ENCODE data around the gene PTPRN2. TPM values are rescaled to one million over a fixed set of nuclear protein-coding genes. Genes with fewer than 3 reads are reported as not detected.
"Not testable (repeated sequence)": the region's sequence is repeated elsewhere in the genome, so short reads cannot be mapped to it uniquely, and the experiment has no call there.

The PTPRN2 gene
- total RNA-seq, 1 donor from 2014 or later = 0.41 TPM

DNA sequence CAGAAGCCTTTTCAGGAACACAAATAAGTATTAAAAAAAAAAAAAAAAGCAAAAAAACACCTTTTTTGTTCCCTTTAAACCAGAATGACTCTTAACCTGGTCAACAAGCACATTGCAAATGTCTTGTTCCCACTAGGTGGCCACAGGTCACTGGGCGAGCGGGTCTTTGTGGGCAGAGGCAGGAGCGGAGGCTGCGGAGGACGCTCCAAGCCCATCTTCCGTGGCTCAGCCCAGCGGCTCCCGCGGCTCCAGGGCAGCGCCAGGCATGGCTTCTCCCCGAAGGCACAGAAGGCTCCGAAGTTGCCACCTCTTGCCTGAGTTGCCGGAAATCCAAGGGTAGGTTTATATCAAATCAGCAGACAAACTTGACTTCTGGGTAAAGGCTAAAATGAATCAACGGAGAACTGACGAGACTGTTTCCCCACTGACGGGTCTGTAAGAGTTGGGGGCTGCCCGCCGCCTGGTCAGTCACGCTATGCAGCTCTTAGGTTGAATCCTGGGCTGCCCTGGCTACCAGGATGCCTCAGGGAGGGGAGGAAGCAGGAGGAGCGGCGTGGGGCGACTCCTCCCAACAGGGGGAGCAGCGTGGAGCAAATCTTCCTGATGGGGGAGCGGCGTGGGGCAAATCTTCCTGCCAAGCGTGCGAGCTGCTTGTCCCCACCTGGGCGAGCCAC, 144.5 kb downstream of the PTPRN2 start:
- H3K9me3 Mint-ChIP-seq = peaks cover 15% of the 10 kb centered on the region
- H3K27ac Mint-ChIP-seq = no peak overlapping the region
- no peaks in the 10 kb centered on the region for H3K27me3 Mint-ChIP-seq (ENCODE audit: insufficient read depth)
- H3K36me3 Mint-ChIP-seq (ENCODE audit: low read depth) = no peaks in the 10 kb centered on the region
- no peak for DNase-seq (ENCODE audit: low spot score)
- H3K4me3 Mint-ChIP-seq = no peak overlapping the region
- H3K4me1 Mint-ChIP-seq (ENCODE audit: low read depth) = no peaks in the 10 kb centered on the region
- intact Hi-C loops (cut with micrococcal nuclease) = no loop called here

DNA sequence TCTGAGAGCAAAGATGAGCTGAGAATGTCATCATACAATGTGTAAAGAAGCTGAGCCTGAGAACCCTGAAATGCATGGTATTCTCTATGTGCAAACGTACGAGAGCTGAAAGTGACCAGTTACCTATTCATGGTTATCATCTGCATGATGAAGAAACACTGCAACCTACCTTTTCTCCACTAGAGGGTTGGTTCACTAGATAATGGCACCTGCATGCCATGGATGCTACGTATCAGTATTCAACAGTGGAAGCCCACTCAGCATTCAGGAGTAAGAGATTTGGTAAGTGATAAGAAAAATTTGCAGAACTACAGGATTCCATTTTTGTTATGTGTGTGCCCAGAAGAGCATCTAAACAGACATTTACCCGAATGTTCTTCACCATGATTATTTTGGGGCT, 145.4 kb downstream of the PTPRN2 start:
- peaks cover 15% of the 10 kb centered on the region for H3K9me3 Mint-ChIP-seq
- no peak overlapping the region for H3K27ac Mint-ChIP-seq
- H3K27me3 Mint-ChIP-seq (ENCODE audit: insufficient read depth) = no peaks in the 10 kb centered on the region
- intact Hi-C loops (cut with micrococcal nuclease) = no loop called here
- H3K4me1 Mint-ChIP-seq (ENCODE audit: low read depth) = no peaks in the 10 kb centered on the region
- no peak for DNase-seq (ENCODE audit: low spot score)
- no peak overlapping the region for H3K4me3 Mint-ChIP-seq
- no peaks in the 10 kb centered on the region for H3K36me3 Mint-ChIP-seq (ENCODE audit: low read depth)

DNA sequence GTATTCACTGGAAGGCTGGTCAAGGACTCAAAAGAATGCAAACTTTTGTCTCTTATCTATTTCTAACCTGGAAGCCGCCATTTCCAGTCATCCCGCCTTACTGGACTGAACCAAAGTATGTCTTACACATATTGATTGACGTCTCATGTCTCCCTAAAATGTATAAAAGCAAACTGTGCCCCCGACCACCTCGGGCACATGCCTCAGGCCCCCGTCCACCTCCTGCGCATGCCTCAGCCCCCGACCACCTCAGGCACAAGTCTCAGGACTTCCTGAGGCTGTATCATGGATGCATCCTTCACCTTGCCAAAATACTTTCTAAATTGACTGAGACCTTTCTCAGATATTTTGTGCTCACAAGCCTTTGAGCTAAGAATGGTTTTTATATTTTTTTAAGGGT, 148.6 kb downstream of the PTPRN2 start:
- H3K4me3 Mint-ChIP-seq = no peak overlapping the region
- H3K9me3 Mint-ChIP-seq = peaks cover 15% of the 10 kb centered on the region
- peaks cover 2% of the 10 kb centered on the region for H3K27me3 Mint-ChIP-seq (ENCODE audit: insufficient read depth)
- no peak overlapping the region for H3K27ac Mint-ChIP-seq
- no peaks in the 10 kb centered on the region for H3K4me1 Mint-ChIP-seq (ENCODE audit: low read depth)
- H3K36me3 Mint-ChIP-seq (ENCODE audit: low read depth) = no peaks in the 10 kb centered on the region
- intact Hi-C loops (cut with micrococcal nuclease) = no loop called here
- DNase-seq (ENCODE audit: low spot score) = no peak

DNA sequence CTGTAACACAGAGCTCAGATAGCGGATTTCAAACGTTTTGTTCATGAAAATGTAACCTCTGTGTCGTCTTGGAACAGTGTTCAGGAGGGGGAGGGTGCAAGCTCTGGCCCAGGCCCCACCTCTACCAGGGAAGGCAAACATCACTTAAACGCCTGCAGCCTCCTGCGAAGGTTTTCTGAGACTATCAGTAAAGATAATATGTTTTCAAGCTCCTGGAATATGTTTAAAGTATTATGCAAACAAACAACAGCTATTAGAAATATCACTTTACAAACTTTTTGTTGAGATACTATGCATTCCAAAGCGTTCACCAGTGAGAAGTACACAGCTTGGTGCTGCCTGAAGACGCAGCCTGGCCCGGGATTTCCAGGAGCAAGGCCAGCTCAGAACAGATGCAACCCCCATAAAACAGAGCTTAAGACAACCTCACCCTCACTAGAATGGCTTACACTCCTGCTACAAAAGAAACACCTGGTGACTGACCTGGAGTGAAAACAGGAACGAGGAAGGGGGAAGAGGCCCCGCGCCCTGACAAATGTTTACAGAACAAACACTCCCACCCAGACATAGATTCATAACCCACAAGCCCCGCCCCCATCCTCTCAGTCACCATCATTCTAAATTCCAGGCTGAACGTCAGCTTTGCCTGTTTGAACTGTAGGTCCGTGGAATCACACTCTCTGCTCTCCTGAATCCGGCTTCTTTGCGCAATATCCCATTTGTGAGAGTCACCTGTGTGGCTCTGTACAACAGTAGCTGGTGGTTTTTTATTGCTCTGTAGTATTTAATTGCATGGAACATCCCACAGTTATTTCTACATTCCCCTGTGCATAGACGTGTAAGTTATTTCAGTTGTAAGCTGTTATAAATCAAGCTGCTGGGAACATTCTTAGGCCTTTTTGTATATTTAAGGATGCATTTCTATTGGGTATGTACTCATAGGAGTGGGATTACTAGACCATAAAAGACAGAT, 155.0 kb downstream of the PTPRN2 start:
- H3K27ac Mint-ChIP-seq = no peak overlapping the region
- H3K27me3 Mint-ChIP-seq (ENCODE audit: insufficient read depth) = peaks cover 2% of the 10 kb centered on the region
- no peak overlapping the region for H3K4me3 Mint-ChIP-seq
- no peaks in the 10 kb centered on the region for H3K9me3 Mint-ChIP-seq
- intact Hi-C loops (cut with micrococcal nuclease) = no loop called here
- H3K36me3 Mint-ChIP-seq (ENCODE audit: low read depth) = no peaks in the 10 kb centered on the region
- DNase-seq (ENCODE audit: low spot score) = no peak
- H3K4me1 Mint-ChIP-seq (ENCODE audit: low read depth) = peaks cover 5% of the 10 kb centered on the region

DNA sequence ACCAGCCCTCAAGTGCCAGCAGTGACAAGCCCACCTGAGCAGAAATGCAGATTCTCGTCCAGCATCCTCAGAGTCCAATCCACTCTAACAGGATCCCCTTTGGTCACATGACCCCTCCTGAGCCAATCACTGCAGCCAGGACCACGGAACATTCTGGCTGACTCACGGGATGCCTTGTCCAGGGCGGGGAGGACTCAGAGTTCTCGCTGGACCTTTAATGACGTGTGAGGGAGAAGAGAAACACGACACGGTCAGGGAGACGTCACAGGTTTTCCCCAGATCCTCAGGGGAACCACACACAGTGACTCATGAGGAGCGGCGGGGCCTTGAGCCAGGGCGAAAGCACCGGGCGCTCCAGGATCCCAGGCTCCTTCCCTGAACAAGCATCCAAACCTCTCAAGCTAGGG, 155.7 kb downstream of the PTPRN2 start:
- Mint-ChIP-seq H3K9me3 (no peaks in the 10 kb centered on the region), H3K4me3 (no peak overlapping the region), H3K36me3 (ENCODE audit: low read depth) (no peaks in the 10 kb centered on the region), H3K4me1 (ENCODE audit: low read depth) (peaks cover 5% of the 10 kb centered on the region), H3K27me3 (ENCODE audit: insufficient read depth) (peaks cover 2% of the 10 kb centered on the region), H3K27ac (no peak overlapping the region)
- intact Hi-C loops (cut with micrococcal nuclease) = no loop called here
- no peak for DNase-seq (ENCODE audit: low spot score)

DNA sequence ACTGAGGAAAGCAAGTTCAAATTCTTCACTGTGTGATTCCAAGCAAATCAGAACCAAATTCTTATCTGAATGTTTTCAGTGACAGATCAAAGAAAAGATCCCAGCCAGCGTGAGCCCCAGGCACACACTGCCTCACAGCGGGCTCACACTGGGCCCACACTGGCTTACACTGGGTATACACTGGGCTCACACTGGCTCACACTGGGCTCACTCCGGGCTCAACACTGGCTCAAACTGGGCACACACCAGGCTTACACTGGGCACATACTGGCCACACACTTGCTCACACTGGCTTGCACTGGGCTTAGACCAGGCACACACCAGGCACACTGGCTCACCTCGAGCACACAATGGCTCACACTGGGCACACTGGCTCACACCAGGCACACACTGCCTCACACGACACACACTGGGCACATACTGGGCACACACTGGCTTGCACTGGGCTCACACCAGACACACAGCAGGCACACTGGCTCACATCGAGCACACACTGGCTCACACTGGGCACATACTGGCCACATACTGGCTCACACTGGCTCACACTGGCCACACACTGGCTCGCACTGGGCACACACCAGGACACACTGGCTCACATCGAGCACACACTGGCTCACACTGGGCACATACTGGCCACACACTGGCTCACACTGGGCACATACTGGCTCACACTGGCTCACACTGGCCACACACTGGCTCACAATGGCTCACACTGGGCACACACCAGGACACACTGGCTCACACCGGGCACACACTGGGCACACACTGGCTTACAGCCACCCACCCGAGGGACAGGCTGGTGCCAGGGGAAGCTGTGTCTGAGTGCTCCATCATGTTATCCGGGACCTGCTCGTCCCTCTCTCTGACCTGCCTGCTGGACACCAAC, 156.3 kb downstream of the PTPRN2 start:
- H3K4me3 Mint-ChIP-seq = no peak overlapping the region
- H3K9me3 Mint-ChIP-seq = no peaks in the 10 kb centered on the region
- intact Hi-C loops (cut with micrococcal nuclease) = no loop called here
- peaks cover 5% of the 10 kb centered on the region for H3K4me1 Mint-ChIP-seq (ENCODE audit: low read depth)
- DNase-seq (ENCODE audit: low spot score) = no peak
- H3K36me3 Mint-ChIP-seq (ENCODE audit: low read depth) = no peaks in the 10 kb centered on the region
- H3K27me3 Mint-ChIP-seq (ENCODE audit: insufficient read depth) = peaks cover 2% of the 10 kb centered on the region
- H3K27ac Mint-ChIP-seq = no peak overlapping the region

DNA sequence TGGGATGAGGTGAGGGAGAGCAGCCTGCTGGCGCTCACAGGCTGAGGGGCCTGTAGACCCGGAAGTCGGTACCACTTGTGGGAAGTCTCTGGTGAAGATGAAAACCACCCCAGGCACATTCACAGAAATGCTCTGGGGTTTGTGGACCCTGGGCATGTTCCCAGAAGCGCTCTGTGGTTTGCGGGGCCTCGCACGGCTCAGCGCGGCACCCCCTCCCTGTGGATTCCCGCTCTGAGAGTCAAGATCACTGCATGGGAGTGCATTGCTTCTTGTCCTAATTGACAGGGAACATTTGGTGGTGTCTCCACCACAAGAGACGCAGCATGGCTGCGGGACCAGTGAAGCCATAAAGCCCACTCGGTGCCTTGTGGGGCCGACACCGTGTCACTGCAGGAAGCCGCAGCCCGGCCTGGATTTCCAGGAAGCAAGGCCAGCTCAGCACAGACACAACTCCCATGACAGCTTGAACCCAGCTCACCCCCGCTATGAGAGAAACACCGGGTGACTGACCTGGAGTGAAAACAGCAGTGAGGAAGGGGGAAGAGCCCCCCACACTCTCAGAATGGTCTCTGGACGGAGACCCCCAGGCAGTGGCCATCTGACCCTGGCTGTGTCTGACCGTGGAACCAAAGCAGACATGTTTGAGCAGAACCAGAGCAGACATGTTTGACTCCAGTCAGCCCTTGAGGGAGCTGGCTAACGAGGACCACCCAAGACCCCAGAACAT, 157.2 kb downstream of the PTPRN2 start:
- Mint-ChIP-seq H3K4me3 (no peak overlapping the region), H3K9me3 (no peaks in the 10 kb centered on the region), H3K27me3 (ENCODE audit: insufficient read depth) (peaks cover 2% of the 10 kb centered on the region), H3K27ac (no peak overlapping the region), H3K4me1 (ENCODE audit: low read depth) (peaks cover 5% of the 10 kb centered on the region), H3K36me3 (ENCODE audit: low read depth) (no peaks in the 10 kb centered on the region)
- no peak for DNase-seq (ENCODE audit: low spot score)
- intact Hi-C loops (cut with micrococcal nuclease) = no loop called here

DNA sequence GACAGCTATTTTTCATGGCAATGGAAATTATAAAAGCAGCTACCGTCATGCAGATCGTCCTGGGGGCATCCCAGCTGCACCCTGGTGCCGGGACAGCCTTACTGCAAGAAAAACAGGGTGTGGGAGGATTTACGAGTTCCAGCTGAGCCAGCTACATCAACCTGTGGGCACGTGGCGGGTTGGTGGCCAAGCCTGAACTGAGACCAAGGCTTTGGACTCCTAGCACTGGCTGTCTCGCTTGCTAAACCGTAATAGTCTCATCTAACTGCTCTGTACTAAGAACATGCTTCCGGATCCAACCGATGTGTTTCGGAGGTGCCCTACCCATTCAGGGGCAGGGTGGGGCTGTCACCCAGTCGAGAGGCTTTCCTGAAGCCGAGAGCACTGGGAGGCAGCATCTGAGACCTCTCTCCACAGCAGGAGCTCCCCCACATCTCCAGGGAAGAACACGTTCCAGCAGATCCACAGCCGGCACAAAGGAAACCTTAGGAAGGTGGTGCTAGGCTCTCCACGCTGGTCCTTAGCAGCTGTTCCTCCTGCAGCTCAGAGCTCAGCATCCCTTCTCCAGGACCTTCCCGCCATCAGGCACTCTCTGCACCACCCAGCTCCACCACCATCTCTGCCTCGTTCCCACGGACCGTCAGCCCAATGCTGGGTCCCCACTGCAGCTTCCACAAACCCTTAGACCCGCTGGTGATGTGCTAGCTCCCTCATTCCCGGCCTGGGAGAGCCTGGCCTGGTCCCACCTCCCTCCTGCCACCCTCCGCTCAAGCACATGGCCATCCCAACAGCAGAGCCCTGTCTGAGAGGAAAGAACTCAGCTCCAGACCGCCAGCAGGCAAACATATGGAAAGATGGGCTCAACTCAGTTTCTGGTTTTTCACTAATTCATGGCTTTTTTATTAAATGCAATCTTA, 158.5 kb downstream of the PTPRN2 start:
- Mint-ChIP-seq H3K9me3 (no peaks in the 10 kb centered on the region), H3K4me3 (no peak overlapping the region), H3K27me3 (ENCODE audit: insufficient read depth) (no peaks in the 10 kb centered on the region), H3K36me3 (ENCODE audit: low read depth) (no peaks in the 10 kb centered on the region), H3K27ac (no peak overlapping the region), H3K4me1 (ENCODE audit: low read depth) (peaks cover 5% of the 10 kb centered on the region)
- no peak for DNase-seq (ENCODE audit: low spot score)
- intact Hi-C loops (cut with micrococcal nuclease) = no loop called here

DNA sequence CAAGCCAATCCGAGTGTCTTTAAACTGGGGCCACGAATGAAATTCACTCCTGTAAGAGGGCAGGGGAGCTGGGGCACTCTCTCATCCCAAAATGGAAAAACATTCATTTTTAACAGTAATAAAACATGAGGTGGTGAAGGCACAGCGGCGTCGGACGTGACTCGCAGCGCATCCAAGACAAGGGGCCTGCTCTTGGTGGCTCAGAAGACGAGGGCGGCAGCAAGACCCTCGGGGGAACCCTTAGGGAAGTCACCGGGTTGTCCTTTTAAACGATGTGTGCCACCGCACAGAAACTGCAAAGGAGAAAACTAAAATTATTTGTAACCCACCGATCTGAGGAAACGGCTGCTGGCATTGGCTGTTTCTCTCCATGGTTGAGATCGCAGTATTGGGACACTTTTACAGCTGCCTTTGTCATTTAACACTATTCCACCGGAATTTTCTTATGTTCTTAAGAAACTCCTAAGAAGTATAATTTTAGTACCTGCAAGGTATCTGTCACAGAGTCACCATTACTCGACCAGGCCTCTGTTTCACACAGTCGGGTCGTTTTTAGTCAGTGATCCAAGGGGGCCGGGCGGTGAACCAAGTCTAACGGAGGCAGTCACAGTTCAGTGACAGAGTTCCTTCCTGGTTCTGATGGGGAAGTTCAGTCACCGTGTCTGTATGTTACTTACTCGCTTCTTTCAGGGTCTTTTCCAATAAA, 159.3 kb downstream of the PTPRN2 start:
- H3K4me1 Mint-ChIP-seq (ENCODE audit: low read depth) = peaks cover 5% of the 10 kb centered on the region
- H3K9me3 Mint-ChIP-seq = no peaks in the 10 kb centered on the region
- no peaks in the 10 kb centered on the region for H3K36me3 Mint-ChIP-seq (ENCODE audit: low read depth)
- no peak overlapping the region for H3K4me3 Mint-ChIP-seq
- intact Hi-C loops (cut with micrococcal nuclease) = no loop called here
- no peak overlapping the region for H3K27ac Mint-ChIP-seq
- DNase-seq (ENCODE audit: low spot score) = no peak
- H3K27me3 Mint-ChIP-seq (ENCODE audit: insufficient read depth) = no peaks in the 10 kb centered on the region

DNA sequence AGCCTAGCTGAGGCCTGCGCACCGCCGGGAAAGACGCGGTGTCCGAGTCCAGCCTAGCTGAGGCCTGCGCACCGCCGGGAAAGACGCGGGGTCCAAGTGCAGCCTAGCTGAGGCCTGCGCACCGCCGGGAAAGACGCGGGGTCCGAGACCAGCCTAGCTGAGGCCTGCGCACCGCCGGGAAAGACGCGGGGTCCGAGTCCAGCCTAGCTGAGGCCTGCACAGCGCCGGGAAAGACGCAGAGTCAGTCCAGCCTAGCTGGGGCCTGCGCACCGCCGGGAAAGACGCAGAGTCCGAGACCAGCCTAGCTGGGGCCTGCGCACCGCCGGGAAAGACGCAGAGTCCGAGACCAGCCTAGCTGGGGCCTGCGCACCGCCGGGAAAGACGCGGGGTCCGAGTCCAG, 161.9 kb downstream of the PTPRN2 start:
- H3K27me3 Mint-ChIP-seq (ENCODE audit: insufficient read depth); H3K9me3 Mint-ChIP-seq; H3K36me3 Mint-ChIP-seq (ENCODE audit: low read depth); intact Hi-C loops (cut with micrococcal nuclease); H3K4me3 Mint-ChIP-seq; H3K27ac Mint-ChIP-seq; DNase-seq (ENCODE audit: low spot score); H3K4me1 Mint-ChIP-seq (ENCODE audit: low read depth): not testable (repeated sequence)

DNA sequence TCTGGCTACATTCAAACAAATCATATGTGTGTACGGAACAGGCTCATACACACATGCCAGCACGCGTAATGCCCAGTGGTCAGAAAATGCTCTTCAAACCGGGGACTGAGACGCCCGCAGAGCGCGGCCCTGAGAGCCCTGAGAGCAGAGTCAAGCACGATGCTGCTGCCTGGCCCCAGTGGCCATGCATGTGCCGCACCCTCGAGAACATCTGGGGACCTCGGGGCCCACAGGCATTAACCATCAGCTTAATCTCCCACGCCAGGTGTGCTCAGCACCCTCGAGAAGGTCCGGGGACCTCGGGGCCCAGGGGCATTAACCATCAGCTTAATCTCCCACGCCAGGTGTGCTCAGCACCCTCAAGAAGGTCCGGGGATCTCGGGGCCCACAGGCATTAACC, 163.1 kb downstream of the PTPRN2 start:
- H3K4me3 Mint-ChIP-seq = no peak overlapping the region
- DNase-seq (ENCODE audit: low spot score) = no peak
- intact Hi-C loops (cut with micrococcal nuclease) = no loop called here

More for the DNA sequence above, 163.1 kb downstream of the PTPRN2 start:
- Mint-ChIP-seq H3K27me3 (ENCODE audit: insufficient read depth) (no peaks in the 10 kb centered on the region), H3K4me1 (ENCODE audit: low read depth) (no peaks in the 10 kb centered on the region), H3K36me3 (ENCODE audit: low read depth) (no peaks in the 10 kb centered on the region), H3K27ac (no peak overlapping the region), H3K9me3 (no peaks in the 10 kb centered on the region)

All from activated T-helper 1 cell treated with anti-CD3 and anti-CD28 coated beads, Interleukin-12 subunit alpha, Interleukin-12 subunit beta, Interleukin-2, Interleukin-4 antibody, amounts not matched to agents 30 ng/mL and 10 ng/mL and 1 ng/mL, durations not matched to agents 14 hours and 24 hours and 36 hours (primary cell).